ENCODE measurements around the gene APOD.

Gene APOD

DNA sequence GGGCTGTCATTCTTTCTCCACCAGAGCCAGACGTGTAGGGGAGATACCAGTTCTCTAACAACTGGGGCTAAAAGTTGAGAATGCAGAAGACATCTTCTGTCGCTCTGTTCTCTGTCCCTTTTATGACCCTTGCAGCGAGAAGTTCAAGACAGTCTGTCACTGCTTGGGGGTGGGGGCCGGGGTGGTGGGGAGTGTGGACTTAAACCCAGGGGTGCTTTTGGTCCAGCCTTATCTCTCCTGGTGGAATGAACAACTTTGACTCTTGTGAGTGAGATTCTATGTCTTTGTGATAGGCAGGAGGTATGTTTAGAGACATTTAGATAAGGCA lies 767 bp upstream of the APOD start:
- FAIRE-seq = no peak

- no peak for FAIRE-seq
These were observed 793 bp downstream of the APOD start for GRCh38 chr3:195582947-195583346.

DNA sequence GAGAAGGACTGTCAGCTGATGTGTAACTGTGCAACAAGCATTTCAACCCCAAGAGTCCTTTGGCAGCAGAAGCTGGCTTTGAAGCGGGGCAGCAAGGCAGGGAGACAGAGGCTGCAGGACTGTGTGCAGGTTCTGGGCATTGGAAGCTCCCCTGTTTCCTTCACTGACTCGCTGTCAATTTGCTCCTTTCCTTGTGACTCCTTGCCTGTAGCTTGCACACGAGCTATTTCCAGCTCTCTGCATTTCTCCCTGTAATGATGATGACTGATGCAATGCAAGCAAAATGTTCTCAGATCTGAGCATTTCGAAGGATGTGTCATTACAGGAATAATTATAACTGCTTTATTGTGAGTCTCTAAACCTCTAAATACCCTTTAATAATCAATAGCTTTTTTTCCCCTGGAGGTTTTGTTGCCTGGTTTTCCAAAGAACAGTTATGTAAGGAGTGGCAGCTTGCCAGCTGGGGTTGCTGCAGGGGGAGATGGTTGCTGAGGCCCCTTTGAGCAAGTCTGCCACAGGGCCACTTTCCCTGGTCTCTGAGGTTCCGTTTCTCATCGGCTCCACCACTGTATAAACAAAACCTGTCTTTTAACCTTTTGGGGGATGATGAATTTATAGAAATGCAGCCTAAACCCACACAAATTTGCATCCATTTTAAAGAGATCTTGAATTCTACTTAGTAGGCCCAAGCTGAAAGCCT lies 2.8 kb downstream of the APOD start:
- FAIRE-seq = no peak

- FAIRE-seq = no peak
These were observed 4.5 kb downstream of the APOD start for GRCh38 chr3:195579281-195579680.

GRCh38 chr3:195578565-195578964 lies 5.2 kb downstream of the APOD start:
- no peak for FAIRE-seq

- no peak for FAIRE-seq
These were observed 6.0 kb downstream of the APOD start for GRCh38 chr3:195577645-195578177.

GRCh38 chr3:195574497-195575304 lies 9.0 kb downstream of the APOD start:
- no peak for FAIRE-seq

GRCh38 chr3:195573611-195574496 lies 9.9 kb downstream of the APOD start:
- no peak for FAIRE-seq

- no peak for FAIRE-seq
These were observed 12.4 kb downstream of the APOD start for GRCh38 chr3:195571361-195571760.

DNA sequence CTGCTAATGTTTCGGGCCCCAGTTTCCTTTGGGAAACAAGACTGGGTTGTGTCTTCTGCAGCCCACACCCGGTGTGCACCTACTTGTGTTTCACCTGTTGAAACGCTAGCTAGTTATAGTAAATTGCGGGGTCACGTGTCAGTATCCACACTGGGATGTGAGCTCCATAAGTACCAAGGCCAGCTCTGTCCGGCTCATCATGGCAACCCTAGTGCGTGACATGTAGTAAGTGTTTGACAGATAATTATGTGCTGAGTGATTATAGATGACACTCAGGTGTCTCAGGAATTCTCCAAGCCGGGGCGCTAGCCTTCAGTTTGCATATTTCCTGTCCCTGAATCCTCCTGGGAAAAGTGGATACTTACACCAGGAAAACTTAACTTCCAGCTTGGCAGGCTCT lies 12.8 kb downstream of the APOD start:
- FAIRE-seq = no peak

- no peak for FAIRE-seq
These were observed 13.4 kb downstream of the APOD start for GRCh38 chr3:195570344-195570743.

GRCh38 chr3:195568630-195569029 lies 15.1 kb downstream of the APOD start:
- no peak for FAIRE-seq

DNA sequence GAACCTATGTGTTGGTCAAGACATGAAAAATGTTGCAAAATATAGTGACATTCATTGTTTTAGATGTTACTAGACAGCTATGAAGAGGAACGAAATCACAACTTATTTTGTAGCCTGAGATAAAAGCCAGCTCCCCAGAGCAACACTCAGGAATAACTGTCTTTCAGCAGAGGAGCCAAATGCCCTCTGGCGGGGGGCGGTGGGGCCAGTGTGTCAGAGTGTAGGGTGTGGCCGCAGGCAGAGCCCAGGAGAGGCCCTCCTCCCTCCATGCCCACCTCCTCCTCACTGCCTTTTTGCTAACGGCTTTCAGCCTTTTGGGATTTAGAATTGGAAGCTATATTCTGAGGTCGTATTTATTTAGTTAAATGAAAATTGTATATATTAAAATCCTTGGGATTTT lies 16.9 kb downstream of the APOD start:
- no peak for FAIRE-seq

DNA sequence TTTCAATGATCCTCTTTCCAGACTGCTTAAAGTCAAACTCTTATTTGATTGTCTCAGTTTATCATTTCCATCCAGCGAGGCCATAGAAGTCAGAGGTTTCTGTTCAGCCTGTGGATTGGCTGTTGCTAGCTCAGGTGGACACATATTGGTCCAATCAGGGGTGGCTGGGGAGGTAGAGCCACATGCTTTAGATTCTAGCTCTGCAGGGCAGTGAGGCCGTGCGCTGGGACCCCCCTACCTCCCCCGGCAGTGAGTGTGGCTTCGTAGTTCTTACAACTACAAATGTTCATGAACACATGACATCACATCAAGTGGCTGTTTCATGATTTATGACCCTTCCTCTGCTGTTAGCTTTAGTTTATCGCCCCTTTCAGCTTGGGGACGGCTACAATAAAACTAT lies 18.0 kb downstream of the APOD start:
- no peak for FAIRE-seq

DNA sequence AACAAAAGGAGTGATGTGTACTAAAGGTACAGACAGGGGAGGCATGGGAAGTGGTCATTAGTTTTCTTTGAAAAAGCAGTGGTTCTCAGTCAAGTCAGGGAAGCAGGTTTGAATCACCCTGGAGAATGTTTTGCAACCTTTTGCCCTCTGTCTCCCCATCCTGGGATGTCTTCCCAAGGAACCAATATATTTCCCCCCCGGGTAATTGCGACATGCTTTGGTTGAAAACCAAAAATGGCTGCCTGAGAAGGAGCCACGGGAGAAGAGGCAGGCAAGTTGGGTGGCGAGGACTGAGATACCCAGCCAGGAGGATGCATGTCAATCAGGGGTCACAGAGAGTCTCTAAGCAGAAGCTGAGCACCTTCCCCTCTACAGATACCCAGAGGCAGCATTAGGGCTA lies 20.4 kb downstream of the APOD start:
- FAIRE-seq = no peak

DNA sequence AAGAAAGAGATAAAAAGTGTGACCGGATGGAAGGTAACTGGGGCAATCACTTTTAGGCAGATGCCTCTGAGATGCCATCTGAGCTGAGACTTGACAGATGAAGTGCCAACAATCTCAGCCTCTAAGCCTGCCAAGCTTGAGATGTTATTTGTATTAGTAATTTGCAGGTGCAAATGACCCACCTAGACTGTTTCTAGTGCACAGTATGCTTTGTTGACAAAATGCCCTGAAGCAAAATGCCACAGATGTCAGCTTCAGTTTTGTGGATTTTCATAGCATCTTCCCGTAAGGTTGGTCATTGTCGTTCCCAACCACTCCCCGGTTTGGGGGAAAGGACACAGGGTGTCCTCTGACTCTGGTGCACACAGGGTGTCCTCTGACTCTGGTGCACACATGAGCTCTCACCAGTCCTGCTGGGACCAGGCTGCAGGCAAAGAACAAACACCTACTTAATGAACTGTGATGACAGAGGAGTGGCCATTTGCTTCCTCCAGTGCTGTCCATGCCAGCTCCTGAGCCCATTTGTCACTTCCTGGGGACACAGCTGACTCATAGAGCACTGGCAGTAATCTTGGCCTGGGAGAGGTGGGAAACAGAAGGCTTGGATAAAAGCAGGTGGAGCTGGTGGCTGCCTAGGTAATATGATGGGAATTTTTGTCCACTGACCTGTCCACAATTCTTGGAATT lies 23.9 kb downstream of the APOD start:
- no peak for FAIRE-seq

- no peak for FAIRE-seq
These were observed 25.1 kb downstream of the APOD start for GRCh38 chr3:195558602-195559001.

DNA sequence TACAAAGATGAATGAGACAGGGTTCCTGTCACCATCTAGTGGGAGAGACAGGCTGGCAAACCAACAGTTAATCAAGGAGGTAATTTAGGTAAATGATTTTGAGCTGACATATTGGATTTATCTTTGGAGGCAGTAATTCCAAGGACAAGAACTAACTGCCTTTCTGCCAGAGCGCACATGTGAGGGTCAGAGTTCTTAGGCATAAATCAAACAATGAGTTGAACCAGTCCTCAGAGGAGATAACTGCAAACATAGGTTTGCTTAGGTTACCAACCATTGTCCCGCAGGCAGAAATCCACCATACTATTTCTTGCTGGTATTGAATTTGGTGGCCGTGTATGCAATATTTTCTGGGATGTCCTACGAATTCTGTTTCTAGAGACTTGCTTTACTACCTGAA lies 26.4 kb downstream of the APOD start:
- FAIRE-seq = no peak

GRCh38 chr3:195556390-195556789 lies 27.4 kb downstream of the APOD start:
- no peak for FAIRE-seq

DNA sequence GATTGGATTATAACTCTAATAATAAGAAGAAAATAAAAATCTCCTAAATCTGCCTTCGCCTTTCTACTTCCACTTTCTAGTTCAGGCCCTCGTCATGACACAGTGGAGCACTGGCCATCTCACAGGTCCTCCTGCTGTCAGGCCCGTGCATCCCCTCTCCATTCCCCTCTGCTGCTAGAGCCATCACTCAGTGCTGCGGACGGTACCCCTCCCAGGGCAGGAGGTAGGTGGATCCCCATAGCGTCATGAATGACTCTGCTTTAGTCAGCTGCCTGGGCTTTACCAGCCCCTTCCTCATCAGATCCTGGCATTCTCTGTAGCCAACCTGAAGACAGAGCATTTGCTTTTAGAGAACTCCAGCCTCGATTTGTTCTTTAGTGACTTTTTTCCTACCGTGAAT lies 28.6 kb downstream of the APOD start:
- no peak for FAIRE-seq

DNA sequence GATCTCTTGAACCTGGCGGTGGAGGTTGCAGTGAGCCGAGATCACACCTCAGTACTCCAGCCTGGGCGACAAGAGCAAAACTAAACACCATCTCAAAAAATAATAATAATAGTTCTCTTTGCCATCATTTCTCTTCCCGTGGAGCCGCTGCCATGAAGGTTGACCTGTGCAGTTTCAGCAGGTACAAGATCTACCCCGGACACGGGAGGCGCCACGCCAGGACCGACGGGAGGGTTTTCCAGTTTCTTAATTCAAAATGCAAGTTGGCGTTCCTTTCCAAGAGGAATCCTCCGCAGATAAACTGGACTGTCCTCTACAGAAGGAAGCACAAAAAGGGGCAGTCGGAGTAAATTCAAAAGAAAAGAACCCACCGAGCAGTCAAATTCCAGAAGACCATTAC lies 29.3 kb downstream of the APOD start:
- no peak for FAIRE-seq

GRCh38 chr3:195553268-195553667 lies 30.5 kb downstream of the APOD start:
- no peak for FAIRE-seq

Data from endometrium (tissue), 2 donors.